Type B pancreatic cell (in vitro differentiated cells): ENCODE data around the gene MAMDC4. TPM values are rescaled to one million over a fixed set of nuclear protein-coding genes. Genes with fewer than 3 reads are reported as not detected.

Experiments used
- DNase-seq: peaks from one replicate; pipeline ENCODE4 v3.0.0; 2021; ENCODE audit warnings: mixed read lengths; ENCODE audit not compliant: unreplicated experiment; ENCODE audit errors: extremely low spot score
- H3K27ac Mint-ChIP-seq: 2 replicates; pipeline ENCODE4 v1.8.0; 2021; ENCODE audit warnings: mild to moderate bottlenecking, mixed read lengths
- H3K27me3 Mint-ChIP-seq: 2 replicates; pipeline ENCODE4 v1.8.0; 2021; ENCODE audit warnings: mixed read lengths
- H3K36me3 Mint-ChIP-seq: 2 replicates; pipeline ENCODE4 v1.8.0; 2021; ENCODE audit warnings: mixed read lengths
- H3K4me1 Mint-ChIP-seq: one replicate; pipeline ENCODE4 v1.8.0; 2021; ENCODE audit warnings: mixed read lengths; ENCODE audit not compliant: unreplicated experiment
- H3K4me3 Mint-ChIP-seq: 2 replicates; pipeline ENCODE4 v1.8.0; 2021; ENCODE audit warnings: mild to moderate bottlenecking, mixed read lengths
- H3K9me3 Mint-ChIP-seq: 2 replicates; pipeline ENCODE4 v1.8.0; 2021; ENCODE audit warnings: mixed read lengths
- CTCF ChIP-seq: fragments of 200-600 bp; sonication (generic); conservative IDR thresholded peaks from 2 replicates; pipeline ENCODE4 v1.5.0; 2021; ENCODE audit warnings: antibody characterized with exemption, mild to moderate bottlenecking
- total RNA-seq: library from RNA; stranded (reverse); gene quantifications from 2 replicates; pipeline ENCODE4 v1.2.1, GENCODE V29; 2021; ENCODE audit warnings: low replicate concordance

MAMDC4 gene
- total RNA-seq, 1 donor from 2014 or later: 29.1 TPM

- Mint-ChIP-seq H3K4me3 (peak overlapping the region; percentile 87), H3K4me1 (peaks cover 11% of the 10 kb centered on the region), H3K27me3 (no peaks in the 10 kb centered on the region), H3K27ac (peak overlapping the region; percentile 84), H3K9me3 (no peaks in the 10 kb centered on the region), H3K36me3 (peaks cover 12% of the 10 kb centered on the region)
- DNase-seq: no peak
- no peak for TF ChIP-seq CTCF
Measured at GRCh38 chr9:136808806-136809158, 43.4 kb upstream of the MAMDC4 start.

DNA sequence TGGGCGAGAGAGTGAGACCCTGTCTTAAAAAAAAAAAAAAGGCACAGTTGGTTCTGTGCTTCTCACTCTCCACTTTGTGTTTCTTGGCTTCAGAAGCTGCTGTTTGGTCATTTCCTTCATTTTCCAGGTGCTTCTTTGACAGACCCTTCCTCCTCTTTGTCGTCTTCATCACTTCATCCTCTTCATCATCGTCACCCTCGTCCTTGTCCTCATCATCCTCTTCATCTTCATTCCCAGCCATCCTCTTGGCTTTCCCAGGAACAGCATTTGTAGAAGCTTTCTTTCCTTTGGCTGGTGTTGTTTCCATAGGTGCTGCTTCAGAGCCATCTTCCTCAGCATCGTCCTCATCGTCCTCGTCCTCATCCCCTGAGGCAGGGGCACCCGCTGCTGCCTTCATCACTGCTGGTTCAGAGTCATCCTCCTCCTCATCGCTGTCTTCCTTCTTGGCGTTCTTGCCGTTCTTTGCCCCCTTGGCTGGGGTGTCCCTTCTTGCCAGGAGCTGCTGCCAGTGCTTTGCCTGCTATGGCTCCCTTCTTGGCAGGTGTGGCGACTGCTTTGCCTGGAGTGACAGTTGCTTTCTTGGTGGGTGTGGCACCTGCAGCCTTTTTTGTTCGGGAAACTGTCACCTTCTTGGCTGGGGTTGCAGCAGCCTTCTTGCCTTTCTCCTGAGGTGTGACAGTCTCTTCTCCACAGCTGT is 37.3 kb upstream of the MAMDC4 start:
- Mint-ChIP-seq H3K27ac (no peak overlapping the region), H3K36me3 (peaks cover 25% of the 10 kb centered on the region)
- DNase-seq: no peak

DNA sequence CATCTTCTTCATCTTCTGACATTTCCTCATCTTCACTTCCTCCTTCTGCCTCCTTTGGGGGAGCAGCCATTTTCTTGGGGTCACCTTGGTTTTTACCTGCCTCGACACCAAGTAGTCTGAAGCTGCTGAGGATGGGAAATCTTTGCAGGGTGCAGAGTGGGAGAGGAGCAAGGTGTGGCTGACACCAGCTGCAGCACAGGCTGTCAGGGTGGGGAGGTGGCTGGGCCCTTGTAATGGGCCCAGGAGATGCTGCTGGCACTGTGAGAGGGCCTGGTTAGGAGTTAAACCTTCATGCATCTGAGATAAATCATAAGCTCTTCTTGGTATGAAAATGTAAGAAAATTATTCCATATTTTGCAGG is 36.7 kb upstream of the MAMDC4 start:
- Mint-ChIP-seq H3K4me1 (peaks cover 8% of the 10 kb centered on the region), H3K4me3 (no peak overlapping the region), H3K27me3 (no peaks in the 10 kb centered on the region), H3K27ac (no peak overlapping the region), H3K9me3 (no peaks in the 10 kb centered on the region), H3K36me3 (peaks cover 22% of the 10 kb centered on the region)
- no peak for TF ChIP-seq CTCF
- no peak for DNase-seq

More for the DNA sequence above, 37.3 kb upstream of the MAMDC4 start:
- H3K27me3 Mint-ChIP-seq: no peaks in the 10 kb centered on the region
- no peak for TF ChIP-seq CTCF
- no peaks in the 10 kb centered on the region for H3K9me3 Mint-ChIP-seq
- no peak overlapping the region for H3K4me3 Mint-ChIP-seq
- peaks cover 12% of the 10 kb centered on the region for H3K4me1 Mint-ChIP-seq

- no peaks in the 10 kb centered on the region for H3K9me3 Mint-ChIP-seq
- peaks cover 10% of the 10 kb centered on the region for H3K4me1 Mint-ChIP-seq
- no peaks in the 10 kb centered on the region for H3K27me3 Mint-ChIP-seq
- H3K4me3 Mint-ChIP-seq: peak overlapping the region; percentile 56
- DNase-seq: no peak
- peaks cover 18% of the 10 kb centered on the region for H3K36me3 Mint-ChIP-seq
- H3K27ac Mint-ChIP-seq: peak overlapping the region; percentile 68
- no peak for TF ChIP-seq CTCF
Measured at GRCh38 chr9:136820971-136821825, 30.9 kb upstream of the MAMDC4 start.

DNA sequence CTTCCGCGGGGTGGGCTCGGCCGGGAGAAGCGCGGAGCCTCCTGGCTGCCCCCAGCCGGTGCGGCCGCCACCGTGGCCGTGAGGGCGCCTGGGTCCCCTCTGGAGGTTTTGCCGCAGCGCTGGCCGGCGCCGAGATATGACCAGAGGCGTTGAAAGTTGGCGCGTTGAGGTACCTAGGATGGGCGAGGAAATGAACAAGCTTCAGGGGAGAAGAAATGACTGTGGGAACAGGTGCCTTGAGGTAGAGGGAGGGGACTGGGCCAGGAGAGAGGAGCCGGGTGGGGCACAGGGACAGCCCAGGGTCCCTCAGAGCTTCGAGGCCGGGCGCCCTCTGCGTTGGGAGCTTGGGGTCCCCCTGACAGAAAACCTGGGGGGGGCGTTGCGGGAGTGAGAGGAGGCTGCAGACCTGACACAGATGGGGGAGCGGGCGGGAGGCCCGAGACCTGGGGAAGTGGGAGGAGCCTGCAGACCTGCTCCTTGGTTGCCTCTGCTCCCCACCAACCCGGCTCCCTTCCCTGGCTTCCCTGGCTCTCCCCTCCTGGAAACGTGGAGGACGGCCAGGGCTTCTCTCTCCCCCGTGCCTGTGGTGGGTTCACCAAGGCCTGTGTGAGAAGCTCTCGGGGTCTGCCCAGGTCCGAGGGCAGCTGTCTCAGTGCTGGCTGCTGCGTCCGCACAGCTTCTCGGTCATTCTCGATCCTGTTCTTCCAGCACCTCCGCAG is 30.2 kb upstream of the MAMDC4 start:
- Mint-ChIP-seq H3K4me3 (no peak overlapping the region), H3K36me3 (peaks cover 14% of the 10 kb centered on the region), H3K4me1 (peaks cover 10% of the 10 kb centered on the region), H3K9me3 (no peaks in the 10 kb centered on the region), H3K27ac (no peak overlapping the region), H3K27me3 (no peaks in the 10 kb centered on the region)
- no peak for DNase-seq
- TF ChIP-seq CTCF: no peak
